GM11168 (cell line): ENCODE results near the gene ABCA6.
"Not testable (repeated sequence)": the region's sequence is repeated elsewhere in the genome, so short reads cannot be mapped to it uniquely, and the experiment has no call there.

Experiments used
- in situ Hi-C: fragments of 300-500 bp; cut with MboI; formaldehyde crosslinking; loops from one replicate; pipeline ENCODE4 v1.12.0; 2022; ENCODE audit warnings: low sequenced_read_pairs; ENCODE audit not compliant: unreplicated experiment

ABCA6 gene

DNA sequence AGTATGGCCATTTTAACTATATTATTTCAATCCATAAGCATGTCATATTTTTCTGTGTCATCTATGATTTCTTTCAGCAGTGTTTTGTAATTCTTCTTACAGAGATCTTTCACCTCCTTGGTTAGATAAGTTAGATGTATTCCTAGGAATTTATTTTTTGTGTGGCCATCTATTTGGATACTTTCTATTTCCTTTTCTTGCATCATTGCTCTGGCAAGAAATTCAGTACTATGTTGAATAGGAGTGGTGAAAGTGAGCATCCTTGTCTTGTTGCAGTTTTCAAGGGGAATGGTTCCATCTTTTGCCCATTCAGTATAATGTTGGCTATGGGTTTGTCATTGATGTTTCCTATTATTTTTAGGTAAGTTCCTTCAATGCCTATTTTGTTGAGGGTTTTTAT, 65.9 kb downstream of the ABCA6 start:
- in situ Hi-C loops = no loop called here

DNA sequence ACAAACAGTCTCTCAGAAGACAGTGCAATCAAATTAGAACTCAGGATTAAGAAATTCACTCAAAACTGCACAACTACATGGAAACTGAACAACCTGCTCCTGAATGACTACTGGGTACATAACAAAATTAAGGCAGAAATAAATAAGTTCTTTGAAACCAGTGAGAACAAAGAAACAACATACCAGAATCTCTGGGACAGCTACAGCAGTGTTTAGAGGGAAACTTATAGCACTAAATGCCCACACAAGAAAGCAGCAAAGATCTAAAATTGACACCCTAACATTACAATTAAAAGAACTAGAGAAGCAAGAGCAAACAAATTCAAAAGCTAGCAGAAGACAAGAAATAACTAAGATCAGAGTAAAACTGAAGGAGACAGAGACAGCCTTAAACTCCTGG, 68.3 kb downstream of the ABCA6 start:
- in situ Hi-C loops = not testable (repeated sequence)

DNA sequence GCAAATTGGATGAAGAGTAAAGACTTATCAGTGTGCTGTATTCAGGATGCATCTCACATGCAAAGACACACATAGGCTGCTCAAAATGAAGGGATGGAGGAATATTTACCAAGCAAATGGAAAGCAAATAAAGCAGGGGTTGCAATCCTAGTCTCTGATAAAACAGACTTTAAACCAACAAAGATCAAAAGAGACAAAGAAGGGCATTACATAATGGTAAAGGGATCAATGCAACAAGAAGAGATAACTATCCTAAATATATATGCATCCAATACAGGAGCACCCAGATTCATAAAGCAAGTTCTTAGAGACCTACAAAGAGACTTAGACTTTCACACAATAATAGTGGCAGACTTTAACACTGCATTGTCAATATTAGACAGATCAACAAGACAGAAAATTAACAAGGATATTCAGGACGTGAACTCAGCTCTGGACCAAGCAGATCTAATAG, 68.9 kb downstream of the ABCA6 start:
- in situ Hi-C loops = not testable (repeated sequence)

DNA sequence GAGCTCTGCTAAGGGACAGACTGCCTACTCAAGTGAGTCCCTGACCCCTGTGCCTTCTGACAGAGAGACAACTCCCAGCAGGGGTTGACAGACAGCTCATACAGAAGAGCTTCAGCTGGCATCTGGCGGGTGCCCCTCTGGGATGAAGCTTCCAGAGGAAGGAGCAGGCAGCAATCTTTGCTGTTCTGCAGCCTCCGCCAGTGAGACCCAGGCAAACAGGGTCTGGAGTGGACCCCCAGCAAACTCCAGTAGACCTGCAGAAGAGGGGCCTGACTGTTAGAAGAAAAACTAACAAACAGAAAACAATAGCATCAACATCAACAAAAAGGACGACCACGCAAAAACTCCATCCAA, 70.5 kb downstream of the ABCA6 start:
- in situ Hi-C loops = not testable (repeated sequence)

DNA sequence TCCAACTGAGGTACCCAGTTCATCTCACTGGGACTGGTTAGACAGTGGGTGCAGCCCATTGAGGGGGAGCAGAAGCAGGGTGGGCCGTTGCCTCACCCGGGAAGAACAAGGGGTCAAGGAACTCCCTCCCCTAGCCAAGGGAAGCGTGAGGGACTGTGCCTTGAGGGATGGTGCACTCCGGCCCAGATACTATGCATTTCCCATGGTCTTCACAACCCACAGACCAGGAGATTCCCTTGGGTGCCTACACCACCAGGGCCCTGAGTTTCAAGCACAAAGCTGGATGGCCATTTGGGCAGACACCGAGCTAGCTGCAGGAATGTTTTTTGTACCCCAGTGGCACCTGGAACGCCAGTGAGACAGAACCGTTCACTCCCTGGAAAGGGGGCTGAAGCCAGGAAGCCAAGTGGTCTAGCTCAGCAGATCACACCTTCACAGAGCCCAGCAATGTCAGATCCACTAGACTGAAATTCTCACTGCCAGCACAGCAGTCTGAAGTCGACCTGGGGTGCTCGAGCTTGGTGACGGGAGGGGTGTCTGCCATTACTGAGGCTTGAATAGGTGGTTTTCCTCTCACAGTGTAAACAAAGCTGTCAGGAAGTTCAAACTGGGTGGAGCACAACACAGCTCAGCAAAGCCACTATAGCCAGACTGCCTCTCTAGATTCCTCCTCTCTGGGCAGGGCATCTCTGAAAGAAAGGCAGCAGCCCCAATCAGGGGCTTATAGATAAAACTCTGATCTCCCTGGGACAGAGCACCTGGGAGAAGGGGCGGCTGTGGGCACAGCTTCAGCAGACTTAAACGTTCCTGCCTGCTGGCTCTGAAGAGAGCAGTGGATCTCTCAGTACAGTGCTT, 71.1 kb downstream of the ABCA6 start:
- in situ Hi-C loops = not testable (repeated sequence)

DNA sequence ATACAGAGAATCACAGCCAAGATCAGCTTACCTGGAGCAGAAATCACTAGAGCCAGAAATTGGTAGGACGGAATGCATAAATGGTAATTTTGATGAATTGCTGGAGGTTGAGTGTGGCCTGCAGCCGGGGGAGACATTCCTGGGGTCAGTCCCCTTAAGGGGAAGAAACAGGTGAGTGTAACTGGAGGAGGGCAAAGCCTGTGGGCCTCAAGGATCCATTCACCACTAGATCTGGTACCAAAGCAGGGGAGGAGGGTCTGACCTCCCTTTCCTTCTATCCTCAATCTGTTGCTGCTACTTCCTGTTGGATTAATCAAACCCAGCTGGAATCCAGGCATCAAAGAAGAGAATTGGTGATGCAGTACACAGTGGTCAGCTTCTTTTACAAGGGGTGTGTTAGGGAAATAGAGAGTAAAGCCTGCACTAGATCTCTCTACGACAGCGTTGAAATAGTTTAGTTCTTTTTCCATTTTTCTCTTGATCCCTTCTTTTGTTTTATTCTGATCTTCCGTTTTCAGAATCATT, 72.4 kb downstream of the ABCA6 start:
- in situ Hi-C loops = no loop called here

DNA sequence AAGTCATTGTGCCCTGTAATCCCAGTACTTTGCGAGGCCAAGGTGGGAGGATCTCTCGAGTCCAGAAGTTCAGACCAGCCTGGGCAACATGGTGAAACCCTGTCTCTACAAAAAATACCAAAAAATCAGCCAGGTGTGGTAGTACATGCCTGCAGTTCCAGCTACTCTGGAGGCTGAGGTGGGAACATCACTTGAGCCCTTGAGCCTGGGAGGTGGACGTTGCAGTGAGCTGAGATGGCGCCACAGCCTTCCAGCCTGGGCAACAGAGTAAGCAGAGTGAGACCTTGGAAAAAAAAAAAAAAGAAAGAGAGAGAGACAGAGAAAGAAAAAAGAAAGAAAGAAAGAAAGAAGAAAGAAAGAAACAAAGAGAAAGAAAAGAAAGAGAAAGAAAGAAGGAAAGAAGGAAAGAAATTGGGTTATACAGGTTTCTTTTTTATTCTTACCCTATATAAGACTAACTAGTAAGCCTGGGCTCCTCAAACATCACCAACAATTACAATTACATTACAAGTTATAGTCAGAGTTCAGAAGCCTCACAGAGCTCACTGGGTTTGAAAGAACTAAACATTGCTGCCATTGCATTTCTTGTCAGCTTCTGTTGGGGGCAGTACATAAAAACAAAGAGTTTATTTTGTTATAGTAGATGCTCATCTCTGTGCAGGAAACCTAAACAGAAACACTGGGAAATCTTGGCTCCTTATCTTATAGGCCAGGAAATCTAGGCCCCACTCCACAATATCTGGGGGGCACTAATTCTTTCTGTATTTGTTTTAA, 74.2 kb downstream of the ABCA6 start:
- in situ Hi-C loops = no loop called here

DNA sequence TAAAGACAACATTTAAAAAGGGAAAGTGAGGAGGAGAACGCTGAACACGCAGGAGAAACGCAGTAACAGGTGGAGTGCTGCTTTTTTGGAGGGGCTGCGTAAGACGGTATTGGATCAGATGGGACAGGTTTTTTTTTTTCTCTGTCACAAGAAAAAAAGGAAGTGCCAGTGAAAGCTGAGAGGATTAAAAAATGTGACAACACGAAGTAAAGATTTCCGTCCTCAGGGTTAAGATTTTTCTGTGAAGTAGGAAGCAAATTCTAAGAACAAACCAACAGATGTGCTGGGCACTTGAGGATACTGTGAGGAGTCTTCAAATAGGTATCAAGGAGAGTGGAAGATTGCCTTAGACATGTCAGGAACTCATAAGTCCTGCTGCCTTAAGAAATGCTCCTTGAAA, 75.2 kb downstream of the ABCA6 start:
- in situ Hi-C loops = no loop called here

DNA sequence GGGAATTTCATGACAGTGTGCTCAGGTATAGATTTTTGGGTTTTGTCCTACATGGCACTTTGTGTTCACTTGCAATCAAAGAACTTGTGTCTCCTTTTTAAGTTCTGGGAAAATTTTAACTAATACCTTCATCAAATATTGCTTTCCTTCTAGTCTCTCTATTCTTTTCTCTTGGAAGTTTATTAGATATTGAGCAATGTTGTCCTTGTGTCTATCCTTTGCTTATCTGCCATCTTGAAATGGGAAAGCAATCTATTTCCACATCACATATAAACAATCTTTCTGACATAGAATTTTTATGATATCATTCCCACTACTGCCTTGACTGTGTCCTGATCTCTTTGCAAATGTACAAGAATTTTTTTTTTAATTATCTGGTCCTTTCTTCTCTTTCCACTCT, 76.6 kb downstream of the ABCA6 start:
- in situ Hi-C loops = no loop called here

DNA sequence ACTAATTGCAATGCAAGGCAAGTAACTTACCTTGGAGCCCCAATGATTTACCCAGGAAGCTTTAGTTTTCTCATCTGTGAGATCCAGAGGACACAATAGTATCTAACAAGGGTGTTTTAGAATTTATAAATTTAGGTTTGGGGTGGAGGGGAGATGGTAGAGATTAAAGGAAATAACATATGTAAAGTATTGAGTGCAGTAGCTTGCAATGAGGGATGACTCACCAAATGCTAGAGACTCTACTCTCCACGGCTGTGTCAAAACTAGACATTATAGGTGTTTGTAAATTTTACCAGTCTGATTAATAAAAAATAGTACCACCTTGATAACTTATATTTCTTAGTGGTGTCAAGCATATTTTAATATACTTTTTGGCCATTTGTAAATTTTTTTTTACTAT, 77.2 kb downstream of the ABCA6 start:
- in situ Hi-C loops = no loop called here

DNA sequence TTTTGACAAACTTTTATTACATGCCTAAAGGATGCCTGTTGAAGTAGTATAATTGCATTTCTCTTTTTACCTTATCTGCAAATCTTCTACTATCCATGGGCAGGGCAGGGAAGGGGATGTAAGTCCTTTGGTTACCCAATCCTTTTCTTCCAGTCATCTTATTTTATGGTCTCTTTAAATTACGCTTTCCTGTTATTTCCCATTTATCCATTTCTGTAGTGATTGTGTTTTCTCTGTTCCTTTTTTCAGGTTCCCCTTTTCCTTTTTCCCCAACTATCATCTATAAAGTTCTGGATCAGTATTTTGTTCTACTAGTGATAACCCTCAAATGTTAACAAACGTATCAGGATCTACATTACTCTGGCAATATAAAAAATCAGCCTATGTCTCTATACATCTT, 77.7 kb downstream of the ABCA6 start:
- in situ Hi-C loops = no loop called here

DNA sequence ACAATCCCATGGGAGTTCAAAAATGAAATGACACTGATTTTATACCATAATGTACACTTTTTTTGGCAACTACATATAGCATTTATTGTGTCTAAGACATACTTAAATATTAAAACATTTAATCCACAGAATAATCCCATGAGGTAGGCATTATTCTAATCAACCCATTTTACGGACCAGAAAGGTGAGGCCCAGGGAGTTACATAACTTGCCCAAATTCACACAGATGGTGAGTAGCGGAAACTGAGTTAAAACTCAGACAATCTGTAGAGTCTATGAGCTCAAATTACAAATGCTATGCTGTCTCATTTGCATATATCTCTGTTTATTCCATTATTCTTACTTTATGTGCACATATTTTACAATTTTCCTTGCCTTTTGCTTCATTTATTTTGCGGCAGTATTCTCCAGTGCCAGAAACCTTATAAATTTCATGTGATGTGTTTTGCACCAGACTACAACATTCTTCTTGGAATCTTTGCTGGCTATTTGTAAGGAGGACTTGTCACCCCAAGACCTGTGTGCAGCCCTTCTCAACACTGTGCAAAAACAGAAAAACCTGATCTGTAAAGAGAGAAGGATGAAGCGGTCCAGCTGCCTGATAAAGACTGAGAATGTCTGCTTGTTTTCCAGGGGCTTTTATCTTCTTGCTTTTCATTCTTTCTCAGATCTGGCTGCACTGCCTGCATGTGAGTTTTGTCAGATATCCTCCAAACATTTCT, 78.7 kb downstream of the ABCA6 start:
- in situ Hi-C loops = no loop called here

DNA sequence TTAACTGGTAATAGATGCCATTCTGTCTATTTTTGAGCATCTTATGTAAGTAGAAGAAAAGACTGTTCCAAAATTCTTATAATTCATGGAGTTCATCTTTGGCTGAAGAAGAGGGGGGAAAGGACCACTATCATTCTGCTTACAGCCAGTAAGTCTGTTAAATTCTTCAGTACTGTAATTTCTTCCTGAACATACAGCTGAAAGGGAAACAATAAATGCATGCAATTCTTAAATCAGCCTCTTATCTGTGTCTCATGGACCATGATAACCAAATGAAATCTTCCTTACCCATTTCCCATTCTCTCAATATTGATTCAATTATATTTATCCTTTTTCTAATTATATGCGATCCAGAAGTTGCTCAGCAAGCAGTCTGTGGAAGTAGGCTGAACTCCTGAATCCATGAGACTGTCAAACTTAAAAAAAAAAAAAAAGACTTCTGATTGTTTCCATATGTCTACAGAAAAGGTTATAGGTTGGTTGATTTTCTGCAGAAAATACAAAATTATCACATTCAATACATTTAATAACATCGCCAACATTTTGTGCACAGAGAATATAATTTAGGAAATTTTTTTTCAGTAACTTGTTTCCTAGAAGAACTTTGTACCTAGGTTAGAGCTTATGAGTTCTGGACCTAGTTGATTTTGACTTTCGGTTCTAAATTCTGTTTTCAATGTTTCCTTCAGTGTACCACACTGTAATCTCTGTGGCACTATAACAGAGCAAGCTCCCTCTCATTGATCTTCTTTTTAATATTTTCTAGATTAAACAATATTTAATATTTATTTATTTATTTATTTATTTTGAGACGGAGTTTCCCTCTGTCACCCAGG, 79.8 kb downstream of the ABCA6 start:
- in situ Hi-C loops = no loop called here

DNA sequence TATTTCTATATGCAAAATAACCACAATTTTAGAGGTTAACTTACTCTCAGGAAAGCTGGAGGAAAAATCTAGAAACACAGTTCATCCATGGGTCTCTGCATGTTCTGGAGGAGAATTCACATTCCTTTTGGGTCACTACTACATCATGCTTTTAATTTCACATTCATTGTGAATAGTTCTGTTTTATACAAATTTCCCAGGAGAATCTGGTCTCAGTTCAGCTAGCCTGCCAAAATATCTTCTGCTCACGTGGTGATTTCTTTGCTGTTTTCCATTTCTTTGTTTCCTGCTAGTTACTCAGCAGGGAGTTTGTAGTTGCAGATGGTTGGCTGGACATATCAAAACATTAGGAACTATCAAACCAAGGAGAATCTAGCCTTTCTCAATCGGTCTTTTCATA, 80.9 kb downstream of the ABCA6 start, which contains the start of gene ABCA9:
TSS of gene ABCA9 (minus strand) at position 106 of the 400 bp plus-strand sequence. CDS start 9,801 bp downstream, outside the sequence.
- in situ Hi-C loops = no loop called here

DNA sequence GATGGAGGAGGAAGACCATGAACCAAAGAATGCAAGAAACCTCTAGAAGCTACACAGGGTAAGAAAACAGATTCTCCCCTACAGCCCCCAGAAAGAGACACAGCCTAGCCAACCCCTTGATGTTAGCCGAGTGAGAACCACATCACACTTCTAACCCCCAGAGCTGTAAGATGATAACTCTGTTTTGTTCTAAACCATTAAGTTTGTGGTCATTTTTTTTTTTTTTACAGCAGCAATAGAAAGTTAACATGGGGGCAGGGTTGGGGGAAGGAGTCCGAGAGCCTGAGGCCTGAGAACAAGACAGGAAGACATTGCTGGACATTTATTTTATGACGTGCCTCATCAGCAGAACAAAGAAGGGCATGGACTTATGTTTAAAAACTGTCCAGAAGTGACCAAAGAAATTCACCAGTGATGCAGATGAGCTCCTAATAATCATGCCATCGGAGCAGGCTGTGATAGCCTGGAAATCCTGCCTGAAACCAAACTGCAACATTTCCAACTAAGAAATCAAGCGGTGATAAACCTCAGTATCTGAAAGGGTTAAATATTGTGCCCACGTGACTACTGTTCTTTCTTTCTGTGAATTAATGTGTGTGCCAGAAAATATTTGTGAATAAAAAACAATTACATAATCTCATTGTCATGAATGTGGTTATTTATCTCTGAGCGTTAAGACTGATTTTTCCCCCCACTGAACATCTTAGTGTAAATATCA, 82.1 kb downstream of the ABCA6 start:
- in situ Hi-C loops = no loop called here

DNA sequence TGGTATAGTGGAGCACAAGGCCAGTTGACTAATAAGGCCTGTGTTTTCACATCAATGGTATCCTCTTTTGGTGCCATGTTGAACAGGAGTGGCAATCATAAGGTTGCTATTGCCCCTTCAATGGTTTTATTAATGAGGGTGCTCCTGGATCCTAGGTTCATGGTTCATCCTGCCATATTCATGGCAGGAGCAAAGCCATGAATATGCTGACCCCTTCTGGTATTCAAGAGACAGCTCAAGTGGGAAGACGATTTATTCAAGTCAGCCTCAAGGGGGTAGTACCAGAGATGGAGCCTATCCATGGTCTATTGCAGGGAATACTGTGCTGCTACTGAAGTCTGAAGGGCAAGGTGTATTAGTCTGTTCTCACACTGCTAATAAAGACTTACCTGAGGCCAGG, 83.5 kb downstream of the ABCA6 start:
- in situ Hi-C loops = no loop called here

DNA sequence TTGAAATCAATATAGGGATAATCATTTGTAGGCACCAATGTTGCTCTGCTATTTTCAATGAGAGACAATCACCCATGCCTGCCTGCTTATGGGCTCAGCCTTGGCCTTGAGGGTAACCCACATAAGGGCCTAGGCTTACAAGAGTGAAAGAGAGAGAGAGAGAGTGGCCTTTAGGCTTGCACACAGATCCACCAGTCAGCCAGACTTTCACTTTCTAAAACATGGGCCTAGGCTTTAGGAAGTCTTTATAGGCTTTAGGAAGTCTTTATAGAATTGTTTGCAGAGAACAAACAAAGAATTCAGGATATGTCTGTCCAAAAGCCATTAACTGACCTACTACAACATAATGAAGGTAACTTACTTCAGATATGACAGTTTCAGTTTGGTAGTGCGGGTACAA, 84.4 kb downstream of the ABCA6 start:
- in situ Hi-C loops = no loop called here

DNA sequence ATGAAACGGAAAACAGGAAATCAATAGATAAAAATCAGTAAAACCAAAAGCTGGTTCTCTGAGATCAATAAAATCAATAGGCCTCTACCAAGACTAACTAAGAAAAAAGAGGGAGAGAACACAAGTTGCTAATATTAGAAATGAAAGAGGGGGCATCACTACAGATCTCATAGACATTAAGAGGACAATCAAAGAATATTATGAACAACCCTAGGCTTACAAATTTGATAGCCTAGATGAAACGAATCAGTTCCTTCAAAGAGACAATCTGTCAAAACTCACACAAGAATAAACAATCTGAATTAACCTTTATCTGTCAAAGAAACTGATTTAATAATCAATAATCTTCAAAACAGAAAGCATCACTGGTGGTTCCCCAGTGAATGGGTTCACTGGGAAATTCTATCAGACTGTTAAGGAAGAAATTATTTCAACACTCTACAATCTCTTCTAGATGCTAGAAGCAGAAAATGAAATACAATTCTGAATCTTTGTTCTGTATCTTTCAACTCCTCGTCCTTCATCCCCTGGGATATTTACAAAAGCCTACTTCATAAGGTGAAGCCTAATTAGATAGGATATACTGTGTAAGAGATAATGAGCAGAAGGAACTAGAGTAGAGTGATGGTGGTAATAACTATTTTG, 85.4 kb downstream of the ABCA6 start:
- in situ Hi-C loops = no loop called here

DNA sequence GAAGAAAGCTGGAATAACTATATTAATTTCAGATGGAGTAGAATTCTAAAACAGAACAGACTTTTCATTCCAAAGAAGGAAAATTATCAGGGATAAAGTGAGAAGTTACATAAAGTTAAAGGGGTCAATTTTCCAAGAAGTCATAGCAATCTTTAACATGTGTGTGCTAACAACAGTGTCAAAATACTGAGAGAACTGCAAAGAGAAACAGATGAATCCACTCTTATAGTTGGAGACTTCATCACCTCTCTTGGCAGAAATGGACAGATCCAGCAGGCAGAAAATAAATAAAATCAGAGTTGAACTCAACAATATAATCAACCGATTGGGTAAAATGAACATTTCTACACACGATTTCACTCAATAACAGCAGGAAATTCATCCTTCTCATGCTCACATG, 86.4 kb downstream of the ABCA6 start:
- in situ Hi-C loops = no loop called here
